ENCODE data around the gene TRAIP.

GRCh38 chr3:49900491-49901153 is 44.3 kb upstream of the TRAIP start:
- TF ChIP-seq POLR2AphosphoS5 (IDR thresholded peaks at IDR 0.05) (no peak), CTCF (IDR thresholded peaks at IDR 0.05; ENCODE audit: poor library complexity, severe bottlenecking) (no peak), EZH2 (IDR thresholded peaks at IDR 0.05; ENCODE audit: borderline replicate concordance, insufficient read depth, low read length, poor library complexity, severe bottlenecking) (no peak), SMC3 (conservative IDR thresholded peaks at IDR 0.05; ENCODE audit: poor library complexity) (no peak), REST (IDR thresholded peaks at IDR 0.05; ENCODE audit: borderline replicate concordance) (no peak), EP300 (conservative IDR thresholded peaks at IDR 0.05; ENCODE audit: poor library complexity, severe bottlenecking) (no peak), MXI1 (conservative IDR thresholded peaks at IDR 0.05; ENCODE audit: poor library complexity, severe bottlenecking) (no peak), TAF1 (IDR thresholded peaks at IDR 0.05; ENCODE audit: low read depth) (no peak)
